Neural cell (in vitro differentiated cells): Measurements from ENCODE around the gene TOGARAM2. TPM values are rescaled to one million over a fixed set of nuclear protein-coding genes. Genes with fewer than 3 reads are reported as not detected.

Experiments
- H2AFZ ChIP-seq: fragments of 200-600, 300-800 bp; sonication (generic), shearing (Covaris generic); 2 replicates; pipeline ENCODE4 v1.6.0; 2014; ENCODE audit warnings: low read depth, mild to moderate bottlenecking, antibody characterized with exemption, low read length, moderate library complexity
- H3F3A ChIP-seq: fragments of 200-600 bp; shearing (Covaris generic); 2 replicates; pipeline ENCODE4 v1.6.1; 2016; ENCODE audit warnings: mild to moderate bottlenecking, moderate library complexity, mixed read lengths, antibody characterized with exemption, low read length; ENCODE audit not compliant: insufficient read depth, poor library complexity, severe bottlenecking
- H3K27ac ChIP-seq: fragments of 200-600, 300-800 bp; sonication (generic), shearing (Covaris generic); 2 replicates; pipeline ENCODE4 v1.5.1; 2014; ENCODE audit warnings: mild to moderate bottlenecking, low read length, moderate library complexity
- H3K27me3 ChIP-seq: fragments of 300-800, 200-600 bp; sonication (generic), shearing (Covaris generic); 2 replicates; pipeline ENCODE4 v1.6.0; 2014; ENCODE audit warnings: mild to moderate bottlenecking, low read depth, low read length, moderate library complexity; ENCODE audit not compliant: insufficient read depth
- H3K36me3 ChIP-seq: fragments of 300-800, 200-600 bp; sonication (generic), shearing (Covaris generic); 2 replicates; pipeline ENCODE4 v1.5.1; 2014; ENCODE audit warnings: mild to moderate bottlenecking, antibody characterized with exemption, low read length, moderate library complexity; ENCODE audit not compliant: insufficient read depth
- H3K4me2 ChIP-seq: fragments of 300-800, 200-600 bp; sonication (generic), shearing (Covaris generic); 2 replicates; pipeline ENCODE4 v1.6.0; 2014; ENCODE audit warnings: mild to moderate bottlenecking, low read length
- H3K4me3 ChIP-seq: fragments of 300-800, 200-600 bp; sonication (generic), shearing (Covaris generic); 2 replicates; pipeline ENCODE4 v1.5.1; 2014; ENCODE audit warnings: mild to moderate bottlenecking, low read length, moderate library complexity
- H3K79me2 ChIP-seq: fragments of 200-600 bp; shearing (Covaris generic); replicated peaks from 2 replicates; pipeline ENCODE4 v1.6.0; 2014; ENCODE audit warnings: mild to moderate bottlenecking, low read length, moderate library complexity; ENCODE audit not compliant: insufficient read depth
- H3K9ac ChIP-seq: fragments of 300-800, 200-600 bp; sonication (generic), shearing (Covaris generic); 2 replicates; pipeline ENCODE4 v1.6.1; 2016; ENCODE audit warnings: mild to moderate bottlenecking, low read length, mixed read lengths
- H3K9me2 ChIP-seq: fragments of 200-600 bp; shearing (Covaris generic); 2 replicates; pipeline ENCODE4 v1.6.1; 2016; ENCODE audit warnings: mild to moderate bottlenecking, low read length, mixed read lengths; ENCODE audit not compliant: insufficient read depth
- H3K9me3 ChIP-seq: fragments of 200-600, 300-800 bp; sonication (generic), shearing (Covaris generic); 2 replicates; pipeline ENCODE4 v1.6.1; 2016; ENCODE audit warnings: mild to moderate bottlenecking, mixed run types, low read length, moderate library complexity, mixed read lengths
- H4K20me1 ChIP-seq: fragments of 200-600 bp; shearing (Covaris generic); 2 replicates; pipeline ENCODE4 v1.6.1; 2016; ENCODE audit warnings: mild to moderate bottlenecking, mixed run types; ENCODE audit not compliant: insufficient read depth
- CTCF ChIP-seq: fragments of 450-650 bp; IDR thresholded peaks from 2 replicates; pipeline ENCODE4 v1.5.1; 2014; ENCODE audit warnings: antibody characterized with exemption, mild to moderate bottlenecking, moderate library complexity; ENCODE audit not compliant: poor library complexity, severe bottlenecking
- EP300 ChIP-seq: fragments of 450-650 bp; conservative IDR thresholded peaks from 2 replicates; pipeline ENCODE4 v1.6.1; 2014; ENCODE audit warnings: antibody characterized with exemption, mild to moderate bottlenecking, moderate library complexity; ENCODE audit not compliant: poor library complexity, severe bottlenecking
- EZH2 ChIP-seq: fragments of 200-600, 300-800 bp; shearing (Covaris generic), sonication (generic); IDR thresholded peaks from 2 replicates; pipeline ENCODE4 v1.6.1; 2014; ENCODE audit warnings: antibody characterized with exemption, low read length, borderline replicate concordance, mild to moderate bottlenecking; ENCODE audit not compliant: insufficient read depth, poor library complexity, severe bottlenecking
- MXI1 ChIP-seq: fragments of 450-650 bp; conservative IDR thresholded peaks from 2 replicates; pipeline ENCODE4 v1.6.1; 2014; ENCODE audit warnings: antibody characterized with exemption, mild to moderate bottlenecking; ENCODE audit not compliant: poor library complexity, severe bottlenecking
- POLR2AphosphoS5 ChIP-seq: IDR thresholded peaks from 2 replicates; pipeline ENCODE4 v1.6.1; 2012
- RAD21 ChIP-seq: fragments of 450-650 bp; conservative IDR thresholded peaks from 2 replicates; pipeline ENCODE4 v1.6.1; 2014; ENCODE audit warnings: antibody characterized with exemption, mild to moderate bottlenecking, moderate library complexity
- REST ChIP-seq: IDR thresholded peaks from 2 replicates; pipeline ENCODE4 v1.6.1; 2012; ENCODE audit warnings: borderline replicate concordance
- SMC3 ChIP-seq: fragments of 450-650 bp; conservative IDR thresholded peaks from 2 replicates; pipeline ENCODE4 v1.6.1; 2014; ENCODE audit warnings: antibody characterized with exemption, mild to moderate bottlenecking, moderate library complexity; ENCODE audit not compliant: poor library complexity
- TAF1 ChIP-seq: IDR thresholded peaks from 2 replicates; pipeline ENCODE4 v1.6.1; 2012; ENCODE audit warnings: low read depth
- polyA plus RNA-seq: library from polyadenylated mRNA; depleted of rRNA; stranded (reverse); fragments of >200 nt; gene quantifications from 2 replicates; pipeline ENCODE4 v1.2.3, GENCODE V29; 2014

The TOGARAM2 gene
- polyA plus RNA-seq, 1 donor from 2014 or later: 0.10 TPM

- no peaks in the 10 kb centered on the region for H3K27me3 ChIP-seq
- no peaks in the 10 kb centered on the region for H3K36me3 ChIP-seq
- H3K9ac ChIP-seq: no peak overlapping the region
- no peaks in the 10 kb centered on the region for H3K9me2 ChIP-seq
- no peaks in the 10 kb centered on the region for H3F3A ChIP-seq
- H2AFZ ChIP-seq: no peak overlapping the region
- H3K27ac ChIP-seq: no peak overlapping the region
- no peaks in the 10 kb centered on the region for H3K79me2 ChIP-seq
- H3K4me2 ChIP-seq: no peak overlapping the region
- no peak for TF ChIP-seq RAD21
- TF ChIP-seq REST: no peak
- no peak for TF ChIP-seq MXI1
- H4K20me1 ChIP-seq: no peaks in the 10 kb centered on the region
- no peak overlapping the region for H3K4me3 ChIP-seq
- H3K9me3 ChIP-seq: no peaks in the 10 kb centered on the region
These were observed 61.5 kb downstream of the TOGARAM2 start for GRCh38 chr2:29042561-29043075.

- no peak overlapping the region for H3K9ac ChIP-seq
- TF ChIP-seq RAD21 (no peak), EP300 (no peak), CTCF (no peak), SMC3 (no peak), POLR2AphosphoS5 (no peak), EZH2 (no peak), TAF1 (no peak), REST (no peak), MXI1 (no peak)
- no peaks in the 10 kb centered on the region for H3K36me3 ChIP-seq
- H3K9me2 ChIP-seq: no peaks in the 10 kb centered on the region
- H3K27me3 ChIP-seq: no peaks in the 10 kb centered on the region
- no peaks in the 10 kb centered on the region for H3K9me3 ChIP-seq
- H3F3A ChIP-seq: no peaks in the 10 kb centered on the region
- H2AFZ ChIP-seq: no peak overlapping the region
- H3K4me3 ChIP-seq: no peak overlapping the region
- no peaks in the 10 kb centered on the region for H4K20me1 ChIP-seq
- no peaks in the 10 kb centered on the region for H3K79me2 ChIP-seq
- H3K4me2 ChIP-seq: no peak overlapping the region
- H3K27ac ChIP-seq: no peak overlapping the region
These were observed 63.4 kb downstream of the TOGARAM2 start for GRCh38 chr2:29044459-29044858.
